Endothelial cell of umbilical vein (primary cell): ENCODE measurements around the gene KLC3. TPM values are rescaled to one million over a fixed set of nuclear protein-coding genes. Genes with fewer than 3 reads are reported as not detected.

Experiments used
- BruUV-seq: library from RNA; stranded (reverse); fragments of 400-500 nt; replicated peaks from 2 replicates; lab custom pipeline; 2021; lab: Mats Ljungman, UMichigan
- CTCF ChIA-PET: fragments of 300-600, 350-600 bp; sonication (Branson Sonifier 250); formaldehyde crosslinking; loops from one replicate; lab custom pipeline; 2021; ENCODE audit warnings: antibody characterized with exemption, inconsistent platforms; lab: Charles Lee
- POLR2A ChIA-PET: fragments of 300-600, 350-600 bp; sonication (Branson Sonifier 250); formaldehyde crosslinking; loops from one replicate; lab custom pipeline; 2021; ENCODE audit warnings: antibody characterized with exemption, inconsistent platforms; lab: Charles Lee
- DNase-seq: peaks from one replicate; pipeline ENCODE4 v3.0.0-alpha.2; 2011; ENCODE audit warnings: low read depth, low spot score
- FAIRE-seq: peaks from 2 replicates; lab custom pipeline; 2011; peaks lifted over from hg19 to GRCh38; lab: Jason Lieb, UNC
- H2AFZ ChIP-seq: 2 replicates; pipeline ENCODE4 v1.6.0; 2012; ENCODE audit warnings: low read depth, low read length, control low read depth, inconsistent platforms
- H3K27ac ChIP-seq: 2 replicates; pipeline ENCODE4 v1.5.1; 2011; ENCODE audit warnings: low read depth, mild to moderate bottlenecking, control low read depth, low read length, moderate library complexity; ENCODE audit not compliant: insufficient read depth
- H3K27me3 ChIP-seq, 2 experiments: 2 replicates each; pipeline versions ENCODE4 v1.6.0 to v1.6.1; 2011; ENCODE audit warnings: low read length in 2 of 2, mixed read lengths in 1 of 2; ENCODE audit not compliant: control insufficient read depth in 2 of 2, insufficient read depth in 2 of 2
- H3K36me3 ChIP-seq, 2 experiments: 2 replicates in 1 of 2; 3 replicates in 1 of 2; pipeline ENCODE4 v1.5.1; 2011; ENCODE audit warnings: low read length in 2 of 2, mild to moderate bottlenecking in 1 of 2, moderate library complexity in 1 of 2; ENCODE audit not compliant: control insufficient read depth in 2 of 2, insufficient read depth in 2 of 2; ENCODE audit errors: extremely low read depth in 1 of 2
- H3K4me1 ChIP-seq: 3 replicates; pipeline ENCODE4 v1.5.1; 2011; ENCODE audit warnings: mild to moderate bottlenecking, low read length; ENCODE audit not compliant: control insufficient read depth, insufficient read depth; ENCODE audit errors: extremely low read depth
- H3K4me2 ChIP-seq: 2 replicates; pipeline ENCODE4 v1.6.1; 2011; ENCODE audit warnings: low read length, control low read depth, mixed read lengths; ENCODE audit not compliant: insufficient read depth
- H3K4me3 ChIP-seq, 3 experiments: fragments of 200-600 bp in 1 of 3; sonication (generic), shearing (Covaris generic) in 1 of 3; replicated peaks in 1 of 3; 2 replicates each; pipeline ENCODE4 v1.5.1; 2011 to 2016; ENCODE audit warnings: control low read depth in 3 of 3, low read length in 3 of 3, mild to moderate bottlenecking in 2 of 3, inconsistent platforms in 1 of 3, low read depth in 1 of 3, moderate library complexity in 1 of 3; ENCODE audit not compliant: insufficient read depth in 1 of 3
- H3K79me2 ChIP-seq: 2 replicates; pipeline ENCODE4 v1.6.0; 2012; ENCODE audit warnings: low read length, inconsistent platforms; ENCODE audit not compliant: control insufficient read depth, insufficient read depth
- H3K9ac ChIP-seq: replicated peaks from 2 replicates; pipeline ENCODE3; 2011; ENCODE audit warnings: low read length, control low read depth; ENCODE audit not compliant: insufficient read depth; ENCODE audit errors: extremely low read depth
- H3K9me1 ChIP-seq: replicated peaks from 3 replicates; pipeline ENCODE4 v1.6.0; 2011; ENCODE audit warnings: mild to moderate bottlenecking, low read length; ENCODE audit not compliant: control insufficient read depth, insufficient read depth; ENCODE audit errors: extremely low read depth
- H3K9me3 ChIP-seq: replicated peaks from 2 replicates; pipeline ENCODE4 v1.5.1; 2012; ENCODE audit warnings: low read length, inconsistent platforms; ENCODE audit not compliant: control insufficient read depth, insufficient read depth
- H4K20me1 ChIP-seq: replicated peaks from 2 replicates; pipeline ENCODE3; 2011; ENCODE audit warnings: mild to moderate bottlenecking, low read length; ENCODE audit not compliant: control insufficient read depth, insufficient read depth; ENCODE audit errors: extremely low read depth
- CTCF ChIP-seq, 2 donors: IDR thresholded peaks; 1 replicate in 1 of 2; 2 replicates in 1 of 2; pipeline ENCODE4 v1.5.1; 2011; ENCODE audit warnings: low read length in 2 of 2, mild to moderate bottlenecking in 2 of 2, moderate library complexity in 2 of 2, control low read depth in 1 of 2, inconsistent platforms in 1 of 2, low read depth in 1 of 2; ENCODE audit not compliant: insufficient read depth in 1 of 2; ENCODE audit errors: extremely low read depth in 1 of 2
- EZH2 ChIP-seq: IDR thresholded peaks from 2 replicates; pipeline ENCODE4 v1.6.1; 2012; ENCODE audit warnings: borderline replicate concordance, low read depth, mild to moderate bottlenecking, moderate library complexity, low read length, inconsistent platforms; ENCODE audit not compliant: severe bottlenecking
- FOS ChIP-seq: IDR thresholded peaks from 2 replicates; pipeline ENCODE4 v1.6.1; 2011; ENCODE audit warnings: mild to moderate bottlenecking, low read length, moderate library complexity, borderline replicate concordance; ENCODE audit not compliant: insufficient read depth
- GATA2 ChIP-seq: IDR thresholded peaks from 2 replicates; pipeline ENCODE4 v1.7.0; 2011; ENCODE audit warnings: low read depth, mild to moderate bottlenecking, moderate library complexity, mixed read lengths, low read length; ENCODE audit not compliant: insufficient read length, insufficient read depth
- JUN ChIP-seq: IDR thresholded peaks from 2 replicates; pipeline ENCODE4 v1.6.1; 2011; ENCODE audit warnings: borderline replicate concordance, low read depth; ENCODE audit not compliant: insufficient read length, insufficient read depth
- MAX ChIP-seq: IDR thresholded peaks from 2 replicates; pipeline ENCODE4 v1.6.1; 2011; ENCODE audit not compliant: insufficient read depth, insufficient read length
- MYC ChIP-seq: IDR thresholded peaks from one replicate; pipeline ENCODE4 v1.6.1; 2011; ENCODE audit warnings: mild to moderate bottlenecking, low read depth, low read length
- POLR2A ChIP-seq: IDR thresholded peaks from 2 replicates; pipeline ENCODE4 v1.6.1; 2012; ENCODE audit warnings: low read depth, mild to moderate bottlenecking, control low read depth, low read length
- POLR2AphosphoS5 ChIP-seq: IDR thresholded peaks from 2 replicates; pipeline ENCODE4 v1.6.1; 2012; ENCODE audit warnings: low read depth, mild to moderate bottlenecking, control low read depth, low read length, moderate library complexity; ENCODE audit not compliant: insufficient read depth
- dilution Hi-C: fragments of 300-500 bp; cut with MboI; formaldehyde crosslinking; loops from one replicate; pipeline ENCODE4 v1.15.0; 2019; ENCODE audit warnings: low sequenced_read_pairs; ENCODE audit not compliant: extremely low pct_ligation_motif_present
- intact Hi-C: fragments of 100-400 bp; cut with micrococcal nuclease; formaldehyde crosslinking; loops from one replicate; pipeline ENCODE4 v1.10.0; 2022
- polyA plus RNA-seq, 4 experiments: library from polyadenylated mRNA; depleted of rRNA in 3 of 4; stranded (reverse) in 3 of 4; unstranded in 1 of 4; fragments of >200 nt; gene quantifications; 2 replicates each; pipeline versions ENCODE4 v1.2.1 to v1.2.3, GENCODE V29; 2011 to 2012; ENCODE audit warnings: missing spikeins in 1 of 4
- total RNA-seq: library from RNA; stranded (reverse); gene quantifications from 2 replicates; pipeline ENCODE4 v1.2.3, GENCODE V29; 2021

The KLC3 gene
- total and polyA plus RNA-seq, 2 donors (not counting 3 experiments of a cell fraction or from before 2014, with no cell fraction given), result not detected

- Histone ChIP-seq H3K27me3 (no peaks in the 10 kb centered on the region), H2AFZ (no peak overlapping the region), H3K9me1 (no peaks in the 10 kb centered on the region), H3K9me3 (no peaks in the 10 kb centered on the region), H3K27ac (no peak overlapping the region), H4K20me1 (no peaks in the 10 kb centered on the region), H3K79me2 (no peaks in the 10 kb centered on the region), H3K4me2 (no peak overlapping the region), H3K36me3 (peaks cover 7 to 41% of the 10 kb centered on the region in 2 experiments), H3K9ac (no peak overlapping the region), H3K4me3 (no peak overlapping the region), H3K4me1 (no peaks in the 10 kb centered on the region)
- no peak for DNase-seq
- no TSS peak for BruUV-seq
- dilution Hi-C loops (no loop called here), intact Hi-C loops (no loop called here)
- TF ChIP-seq GATA2 (no peak), POLR2AphosphoS5 (no peak), JUN (no peak), FOS (no peak), POLR2A (no peak)
- ChIA-PET POLR2A (no interaction called here), CTCF (interaction anchor here (1.4 kb wide), 1 partner anchor 152 kb away, joined by 4 read pairs; no protein-coding TSS in a partner anchor)
- FAIRE-seq, result no peak
These were observed 11.5 kb downstream of the KLC3 start for GRCh38 chr19:45352062-45352461.

- Histone ChIP-seq H3K27me3 (no peaks in the 10 kb centered on the region), H3K36me3 (peaks cover 7 to 42% of the 10 kb centered on the region in 2 experiments), H3K79me2 (no peaks in the 10 kb centered on the region), H3K4me3 (no peak overlapping the region), H3K9me1 (no peaks in the 10 kb centered on the region), H4K20me1 (no peaks in the 10 kb centered on the region), H2AFZ (no peak overlapping the region), H3K9me3 (no peaks in the 10 kb centered on the region), H3K9ac (no peak overlapping the region), H3K4me2 (no peak overlapping the region), H3K4me1 (no peaks in the 10 kb centered on the region), H3K27ac (no peak overlapping the region)
- intact Hi-C loops (no loop called here), dilution Hi-C loops (no loop called here)
- FAIRE-seq, result no peak
- CTCF ChIA-PET, result interaction anchor here (1.4 kb wide), 1 partner anchor 152 kb away, joined by 4 read pairs; no protein-coding TSS in a partner anchor
- TF ChIP-seq POLR2AphosphoS5, result no peak
- TF ChIP-seq MAX, result no peak
- TF ChIP-seq GATA2, result no peak
- no peak for TF ChIP-seq FOS
- TF ChIP-seq POLR2A, result no peak
- no peak for TF ChIP-seq CTCF (IDR thresholded peaks at IDR 0.05; ENCODE audit: extremely low read depth in 1 of 2, insufficient read depth in 1 of 2, low read depth in 1 of 2, low read length in 2 of 2)
- TF ChIP-seq JUN, result no peak
- TF ChIP-seq MYC, result no peak
- TF ChIP-seq EZH2, result no peak
- no TSS peak for BruUV-seq
- no peak for DNase-seq
- POLR2A ChIA-PET, result no interaction called here
These were observed 11.9 kb downstream of the KLC3 start for GRCh38 chr19:45352471-45352870.
